Measurements from ENCODE around the gene PSAPL1.
"Not testable (repeated sequence)": the region's sequence is repeated elsewhere in the genome, so short reads cannot be mapped to it uniquely, and the experiment has no call there.

PSAPL1 gene

GRCh38 chr4:7457201-7458065, 22.7 kb upstream of the PSAPL1 start:
- no peak for DNase-seq

- DNase-seq, result not testable (repeated sequence)
Measured at GRCh38 chr4:7452802-7453201, 18.1 kb upstream of the PSAPL1 start.

DNA sequence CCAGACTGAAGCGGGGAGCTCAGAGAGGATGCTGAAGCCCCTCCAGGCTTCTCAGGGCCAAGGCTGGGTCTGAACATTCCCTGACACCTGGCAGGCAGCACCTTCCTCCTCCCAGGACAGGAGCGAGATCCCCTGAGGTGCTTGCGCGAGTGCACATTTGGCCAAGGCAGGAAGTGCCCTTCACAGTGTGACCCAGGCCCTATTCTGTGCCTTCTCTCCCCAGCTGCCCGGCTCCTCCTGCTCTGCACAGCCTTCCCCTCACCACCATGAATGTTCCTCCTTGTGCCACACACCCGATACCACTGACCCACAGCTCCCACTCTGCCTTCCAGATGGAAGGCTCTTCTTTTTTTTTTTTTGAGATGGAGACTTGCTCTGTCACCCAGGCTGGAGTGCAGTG, 17.1 kb upstream of the PSAPL1 start:
- no peak for DNase-seq

- DNase-seq, result no peak
Measured at GRCh38 chr4:7451434-7451789, 16.7 kb upstream of the PSAPL1 start.

DNA sequence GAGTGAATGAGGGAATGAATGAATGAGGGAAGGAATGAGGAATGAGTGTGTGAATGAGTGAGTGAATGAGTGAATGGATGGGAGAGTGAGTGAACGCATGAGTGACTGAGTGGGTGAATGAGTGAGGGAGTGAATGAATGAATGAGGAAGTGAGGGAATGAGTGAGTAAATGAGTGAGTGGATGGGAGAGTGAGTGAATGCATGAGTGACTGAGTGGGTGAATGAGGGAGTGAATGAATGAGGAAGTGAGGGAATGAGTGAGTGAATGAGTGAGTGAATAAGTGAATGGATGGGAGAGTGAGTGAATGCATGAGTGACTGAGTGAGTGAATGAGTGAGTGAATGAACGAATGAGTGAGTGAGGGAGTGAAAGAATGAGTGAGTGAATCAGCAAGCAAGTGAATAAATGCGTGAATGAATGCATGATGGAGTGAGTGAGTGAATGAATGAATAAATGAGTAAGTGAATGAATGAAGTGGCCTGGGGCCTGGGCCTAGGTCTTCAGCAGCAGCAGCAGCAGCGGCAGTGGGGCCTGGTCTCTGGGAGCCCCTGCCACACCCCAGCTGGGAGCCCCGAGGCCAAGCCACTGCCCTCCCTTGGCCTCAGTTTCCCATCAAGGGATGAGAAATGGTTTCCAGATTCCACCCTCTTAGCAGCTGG, 16.2 kb upstream of the PSAPL1 start:
- no peak for DNase-seq

- no peak for DNase-seq
Measured at GRCh38 chr4:7448036-7448435, 13.3 kb upstream of the PSAPL1 start.

DNA sequence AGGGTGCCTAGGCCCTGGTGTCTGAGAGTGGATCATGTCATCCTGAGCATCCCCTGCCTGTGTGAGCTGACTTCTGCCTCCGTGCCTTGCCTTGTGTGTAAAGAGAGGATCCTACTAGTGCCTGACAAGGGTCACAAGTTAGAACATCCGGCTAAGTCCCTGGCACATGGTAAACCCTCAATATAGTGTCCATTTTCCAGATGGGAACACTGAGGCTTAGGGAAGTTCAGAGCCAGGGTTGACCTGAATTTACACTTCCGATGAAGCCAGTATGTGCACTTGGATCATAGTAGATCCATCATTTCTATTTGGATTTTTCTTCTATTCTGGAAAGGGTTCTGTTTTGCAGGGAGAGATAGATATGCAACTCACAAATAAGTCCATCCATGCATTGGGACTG, 12.5 kb upstream of the PSAPL1 start:
- DNase-seq, result no peak

DNA sequence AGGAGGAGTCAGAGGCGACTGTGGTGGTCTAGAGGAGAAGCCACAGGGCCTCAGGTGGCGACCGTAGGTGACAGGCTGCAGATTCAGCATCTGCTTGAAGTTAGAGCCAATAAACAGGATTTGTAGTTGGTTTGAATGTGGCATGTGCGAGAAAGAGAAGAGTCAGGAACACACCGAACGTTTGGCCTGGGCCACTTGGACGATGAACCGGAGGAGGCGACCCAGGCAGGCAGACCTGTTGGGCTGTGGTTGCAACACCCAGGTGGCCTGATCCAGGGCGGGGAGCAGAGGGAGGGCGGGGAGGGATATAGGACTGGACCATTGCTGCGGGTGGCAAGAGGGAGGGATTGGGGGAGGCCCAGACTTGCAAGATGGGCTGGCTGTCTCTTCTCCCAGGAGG, 10.0 kb upstream of the PSAPL1 start:
- DNase-seq, result no peak

DNA sequence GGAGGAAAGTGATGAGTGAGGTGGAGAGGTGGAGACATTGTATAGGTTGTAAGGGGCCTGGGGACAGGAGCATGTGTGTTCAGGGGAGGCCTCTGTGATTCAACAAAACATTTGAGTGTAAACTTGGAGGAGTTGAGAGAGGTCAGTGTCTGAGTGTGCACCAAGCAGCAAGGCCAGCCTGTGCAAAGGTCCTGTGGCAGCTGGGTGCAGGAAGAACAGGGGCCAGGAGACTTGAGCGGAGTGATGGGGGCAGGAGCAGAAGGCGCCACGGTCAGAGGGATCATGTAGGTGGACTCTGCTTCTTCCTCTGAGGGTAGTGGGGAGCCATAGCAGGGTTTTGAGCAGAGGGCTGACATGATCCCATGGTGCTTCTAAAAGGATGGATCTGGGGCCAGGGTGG, 9.6 kb upstream of the PSAPL1 start:
- DNase-seq, result no peak

DNA sequence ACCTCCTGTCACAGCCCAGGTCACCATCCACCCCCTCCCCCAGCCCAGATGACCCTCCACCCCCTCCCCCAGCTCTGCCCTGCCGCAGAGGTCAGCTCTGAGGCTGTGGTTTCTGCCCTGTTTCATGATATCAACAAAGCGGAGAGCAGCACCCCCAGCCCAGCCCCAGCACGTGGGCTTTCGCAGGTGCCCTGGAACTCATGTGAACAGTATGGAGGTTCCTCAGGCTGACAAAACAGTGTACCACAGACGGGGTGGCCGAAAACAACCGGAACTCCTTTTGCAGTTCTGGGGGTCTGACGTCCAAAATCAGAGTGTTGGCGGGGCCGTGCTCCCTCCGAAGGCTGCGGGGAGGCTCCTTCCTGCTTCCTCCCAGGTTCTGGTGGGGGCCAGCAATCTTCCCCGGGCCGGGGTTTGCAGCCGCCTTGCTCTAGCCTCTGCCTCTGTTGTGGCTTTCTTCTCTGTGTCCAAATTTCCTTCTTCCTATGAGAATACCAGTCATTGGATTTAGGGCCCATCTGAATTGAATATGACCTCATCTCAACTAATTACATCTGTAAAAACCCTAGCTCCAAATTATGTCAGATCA, 7.9 kb upstream of the PSAPL1 start:
- no peak for DNase-seq

DNA sequence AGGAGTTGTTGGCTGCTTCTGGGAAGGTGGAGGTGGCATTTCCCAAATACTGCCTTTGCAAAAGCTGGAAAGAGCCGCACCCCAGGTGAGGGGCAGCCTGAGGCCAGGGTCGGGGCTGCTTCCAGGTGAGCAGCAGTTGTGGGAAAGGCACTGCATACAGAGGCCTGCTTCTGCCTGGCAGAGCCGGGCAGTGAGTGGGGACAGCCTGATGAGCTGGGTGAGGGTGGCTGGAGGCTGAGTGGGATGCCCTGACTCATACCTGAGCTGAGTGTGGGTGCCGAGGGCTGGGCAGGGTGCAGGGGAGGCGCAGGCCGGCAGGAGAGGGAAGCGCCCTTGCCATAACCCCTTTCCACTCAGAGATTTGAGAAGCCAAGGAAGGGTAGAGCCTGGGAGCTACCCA, 6.5 kb upstream of the PSAPL1 start:
- DNase-seq, result no peak

DNA sequence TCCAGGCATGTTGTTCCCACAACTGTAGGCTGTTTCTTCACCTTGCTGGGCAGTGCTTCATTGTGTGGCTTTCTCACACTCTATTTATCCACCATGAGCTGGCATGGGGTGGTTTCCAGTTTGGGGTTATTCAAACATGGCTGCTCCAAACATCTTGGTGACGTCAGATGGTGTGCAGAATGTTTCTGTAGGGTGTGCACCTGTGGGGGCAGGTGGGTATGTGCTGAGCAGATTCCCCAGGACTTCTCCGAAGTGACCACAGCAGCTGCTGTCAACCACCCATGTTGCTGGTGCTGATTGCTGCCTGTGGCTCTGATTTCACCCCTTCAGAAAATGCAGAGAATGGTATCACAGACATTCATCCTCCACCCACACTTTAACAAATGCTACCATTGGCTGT, 5.0 kb upstream of the PSAPL1 start:
- DNase-seq, result no peak

DNA sequence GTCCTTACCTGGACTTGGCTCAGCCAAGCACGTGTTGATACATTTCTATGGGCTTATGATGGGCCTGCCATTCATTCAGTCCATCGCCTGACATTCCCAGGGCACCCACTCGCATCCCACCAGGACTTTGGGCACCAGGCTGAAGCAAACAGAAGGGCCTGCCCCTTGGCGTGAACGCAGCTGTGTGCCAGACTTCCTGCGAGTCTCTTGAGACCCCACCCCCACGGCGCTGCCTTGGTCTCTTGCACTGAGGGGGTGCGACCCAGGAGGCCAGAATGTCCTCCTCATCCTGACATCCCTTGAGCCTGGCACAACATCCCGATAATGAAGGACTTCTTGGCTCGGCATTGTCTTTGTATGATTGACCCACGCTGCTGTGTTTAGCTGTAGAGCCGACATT, 1.5 kb upstream of the PSAPL1 start:
- DNase-seq, result no peak

GRCh38 chr4:7435471-7436061, 836 bp upstream of the PSAPL1 start:
- DNase-seq, result no peak

DNA sequence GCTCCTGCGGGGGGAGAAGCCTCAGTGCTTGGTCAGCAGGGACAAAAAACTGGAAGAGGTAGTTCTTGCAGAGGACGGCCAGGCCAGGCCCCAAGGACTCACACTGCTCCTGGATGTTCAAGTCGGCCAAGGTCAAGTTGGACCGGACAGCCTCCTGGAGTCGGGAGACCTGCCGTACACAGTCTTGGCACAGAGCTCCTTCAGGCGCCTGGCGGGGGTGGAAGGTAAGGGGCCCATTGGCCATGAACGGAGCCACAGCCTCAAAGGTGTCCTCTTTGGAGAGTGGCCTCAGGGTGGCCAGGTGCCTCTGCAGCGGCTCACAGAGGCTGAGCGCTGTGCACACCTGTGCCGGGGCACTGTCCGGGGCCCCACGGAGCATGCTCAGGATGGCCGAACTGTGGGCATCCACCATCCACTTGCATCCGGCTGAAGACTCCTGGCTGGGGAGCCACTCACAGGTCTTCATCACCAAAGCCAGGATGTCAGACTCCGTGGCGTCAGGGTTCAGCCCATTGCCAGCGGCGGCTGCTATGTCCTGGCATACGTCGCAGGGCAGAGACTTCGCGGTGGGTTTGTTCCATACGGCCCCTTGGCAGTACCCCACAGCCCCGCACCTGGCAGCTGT, 477 bp downstream of the PSAPL1 start:
- no peak for DNase-seq

DNA sequence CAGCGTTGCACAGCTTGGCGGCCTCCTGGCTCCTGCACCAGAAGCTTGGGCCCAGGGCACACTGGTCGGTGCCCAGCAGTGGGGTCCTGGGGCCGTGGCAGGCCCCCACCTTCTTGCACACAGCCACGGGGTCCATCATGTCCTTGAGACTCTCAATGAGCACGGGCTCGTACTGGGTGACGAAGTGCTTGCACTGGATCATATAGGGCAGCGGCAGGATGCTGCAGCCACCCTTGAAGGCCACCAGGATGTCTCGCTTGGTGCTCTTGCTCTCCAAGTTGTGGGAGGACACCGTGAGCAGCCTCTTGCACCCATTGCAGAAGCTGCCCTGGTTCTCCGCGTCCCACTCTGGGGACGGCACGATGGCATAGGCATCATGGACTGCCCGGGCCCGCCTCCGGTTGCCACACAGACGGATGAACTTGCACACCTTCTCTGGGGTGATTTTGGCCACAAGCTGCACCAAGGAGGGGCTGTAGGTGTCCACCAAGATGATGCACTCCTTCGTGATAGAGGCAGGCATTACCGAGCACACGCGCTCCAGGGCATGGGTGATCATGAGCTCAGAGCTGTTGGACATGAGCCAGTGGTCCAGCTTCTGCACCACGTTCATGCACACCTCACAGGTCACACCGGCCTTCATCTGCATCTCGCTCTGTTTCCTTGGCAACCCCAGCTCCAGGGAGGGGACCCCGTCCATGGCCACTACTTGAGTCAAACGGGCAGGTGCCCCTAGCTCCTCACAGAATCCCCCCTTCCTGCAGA, 1.2 kb downstream of the PSAPL1 start:
- DNase-seq, result no peak

DNA sequence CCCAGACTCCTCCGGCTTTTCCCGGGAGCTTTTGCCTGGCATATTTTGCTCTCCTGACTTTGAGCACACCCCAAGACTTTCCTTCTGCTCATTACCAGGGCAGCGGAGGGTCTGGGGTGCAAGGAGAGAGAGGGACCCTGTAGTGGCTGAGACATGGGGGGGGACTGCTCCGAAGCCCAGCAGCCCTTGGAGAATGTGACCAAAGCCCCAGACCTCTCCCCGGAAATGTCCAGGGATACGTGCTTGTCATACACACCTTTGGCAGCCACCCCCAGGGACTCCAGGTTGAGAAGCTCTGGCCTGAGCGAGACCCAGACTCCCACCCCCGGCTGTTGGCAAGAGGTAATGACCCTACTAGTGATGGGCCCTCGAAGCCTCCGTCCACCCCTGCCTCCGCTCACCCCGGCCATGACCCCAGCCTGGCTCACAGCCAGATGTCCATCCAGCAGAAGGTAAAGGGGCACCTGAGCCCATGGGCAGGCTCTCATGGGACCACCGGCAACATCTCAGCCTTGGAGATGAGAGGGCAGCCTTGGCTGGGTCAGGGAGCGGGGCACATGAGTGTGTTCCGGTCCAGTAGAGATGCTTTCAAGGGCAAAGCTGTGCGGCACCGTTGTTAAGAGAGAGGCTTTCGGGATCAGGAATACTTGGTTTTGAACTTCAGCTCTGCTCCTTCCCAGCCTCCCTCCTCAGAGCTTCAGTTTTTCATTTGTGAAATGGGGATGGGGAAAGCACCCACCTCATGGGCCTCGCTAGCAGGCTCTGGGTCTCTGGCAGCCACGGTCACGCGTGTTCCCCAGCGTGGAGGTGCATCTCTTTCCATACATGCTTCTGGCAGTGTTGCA, 2.0 kb downstream of the PSAPL1 start:
- DNase-seq, result no peak

DNA sequence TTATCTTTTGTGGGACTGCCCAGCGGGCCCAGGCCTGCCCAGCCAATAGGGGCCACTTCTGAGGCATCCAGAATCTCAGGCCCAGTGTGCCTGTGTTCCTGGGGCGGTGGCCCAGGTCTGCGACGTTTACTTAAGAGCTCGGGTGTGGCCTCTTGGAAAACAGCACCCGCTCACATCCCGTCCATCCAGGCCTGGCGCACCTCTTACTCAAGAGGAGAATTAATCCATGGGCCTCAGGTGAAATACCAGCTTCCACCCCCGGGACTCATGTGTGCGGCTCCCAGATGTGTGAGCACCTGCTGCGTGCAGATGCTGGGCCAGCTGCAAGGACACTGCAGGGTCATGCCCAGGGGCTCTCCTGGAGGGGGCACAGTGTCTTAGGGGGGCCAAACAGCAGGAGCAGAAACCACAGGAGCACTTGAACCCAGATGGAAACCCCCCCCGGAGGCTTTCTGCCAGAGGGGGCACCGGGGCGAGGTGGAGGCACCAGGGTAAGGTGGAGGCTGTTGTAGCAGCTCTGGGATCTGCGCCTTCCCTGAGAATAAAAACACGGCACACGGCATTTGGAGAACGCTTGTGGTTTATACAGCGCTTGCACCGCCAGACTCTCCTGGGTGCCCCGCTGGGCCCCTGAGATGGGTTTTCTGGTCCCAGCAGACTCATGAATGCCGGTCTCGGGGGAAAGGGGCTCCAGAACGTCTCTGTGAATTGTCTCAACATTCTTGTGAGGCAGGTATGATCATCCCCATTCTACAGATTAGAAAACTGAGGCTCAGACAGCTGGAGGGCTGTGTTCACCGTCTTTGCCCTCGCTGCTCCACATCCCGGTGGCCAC, 2.8 kb downstream of the PSAPL1 start:
- DNase-seq, result no peak

DNA sequence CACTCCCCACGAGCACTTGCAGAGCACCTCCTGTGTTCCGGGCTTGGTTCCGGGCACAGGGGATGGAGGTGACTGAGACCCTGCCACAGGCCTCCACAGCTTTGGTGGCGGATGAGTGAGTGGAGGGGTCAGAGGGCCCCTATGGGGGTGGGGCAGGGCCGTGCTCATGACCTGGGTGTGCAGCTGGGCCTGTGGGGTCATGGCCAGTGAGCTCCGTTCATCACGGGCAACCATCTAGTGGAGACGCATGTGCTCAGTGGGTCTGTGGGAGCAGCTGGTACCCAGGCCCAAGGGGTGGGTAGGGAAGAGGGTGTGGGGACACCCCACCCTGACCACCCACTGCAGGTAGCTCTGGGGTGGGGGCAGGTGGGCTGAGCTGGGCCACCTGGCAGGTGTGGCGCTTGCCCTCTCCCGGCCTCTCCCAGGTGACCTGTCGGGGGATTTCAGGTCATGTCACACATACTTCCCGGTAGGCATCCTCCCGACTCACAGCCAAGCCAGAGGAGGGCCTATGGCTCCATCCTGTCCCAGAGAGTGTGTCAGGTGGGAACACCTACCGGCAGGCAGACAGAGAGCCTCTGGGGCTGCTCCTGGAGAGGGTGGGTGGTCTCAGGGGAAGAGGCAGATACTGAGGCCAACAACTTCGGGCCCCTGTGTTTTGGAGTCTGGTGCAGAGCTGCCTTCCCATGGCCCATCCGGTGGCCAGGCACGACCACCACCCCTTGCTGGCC, 3.6 kb downstream of the PSAPL1 start:
- no peak for DNase-seq

GRCh38 chr4:7430368-7430964, 4.3 kb downstream of the PSAPL1 start:
- no peak for DNase-seq

Measured in GOT3 (cell line).